ENCODE results near the gene TAAR2.

DNA sequence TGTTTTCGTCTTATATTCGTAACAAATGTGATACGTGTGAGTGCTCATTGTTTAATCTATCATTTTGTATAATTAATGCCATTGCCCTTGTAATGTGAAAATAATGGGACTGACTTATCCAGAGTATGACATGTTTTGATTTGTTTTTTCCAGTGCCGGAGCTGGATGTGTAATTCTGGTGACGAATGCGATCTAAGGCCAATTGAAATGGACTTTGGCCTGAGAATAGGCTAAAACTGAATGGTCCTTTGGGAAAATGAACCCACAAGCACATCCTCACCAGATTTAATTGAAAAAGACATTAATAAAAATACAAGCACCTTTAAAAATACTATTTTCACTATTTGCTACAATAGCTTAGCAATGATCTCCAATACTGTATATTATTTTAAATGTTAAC is 27.9 kb downstream of the TAAR2 start:
- TF ChIP-seq, protein P1, sequence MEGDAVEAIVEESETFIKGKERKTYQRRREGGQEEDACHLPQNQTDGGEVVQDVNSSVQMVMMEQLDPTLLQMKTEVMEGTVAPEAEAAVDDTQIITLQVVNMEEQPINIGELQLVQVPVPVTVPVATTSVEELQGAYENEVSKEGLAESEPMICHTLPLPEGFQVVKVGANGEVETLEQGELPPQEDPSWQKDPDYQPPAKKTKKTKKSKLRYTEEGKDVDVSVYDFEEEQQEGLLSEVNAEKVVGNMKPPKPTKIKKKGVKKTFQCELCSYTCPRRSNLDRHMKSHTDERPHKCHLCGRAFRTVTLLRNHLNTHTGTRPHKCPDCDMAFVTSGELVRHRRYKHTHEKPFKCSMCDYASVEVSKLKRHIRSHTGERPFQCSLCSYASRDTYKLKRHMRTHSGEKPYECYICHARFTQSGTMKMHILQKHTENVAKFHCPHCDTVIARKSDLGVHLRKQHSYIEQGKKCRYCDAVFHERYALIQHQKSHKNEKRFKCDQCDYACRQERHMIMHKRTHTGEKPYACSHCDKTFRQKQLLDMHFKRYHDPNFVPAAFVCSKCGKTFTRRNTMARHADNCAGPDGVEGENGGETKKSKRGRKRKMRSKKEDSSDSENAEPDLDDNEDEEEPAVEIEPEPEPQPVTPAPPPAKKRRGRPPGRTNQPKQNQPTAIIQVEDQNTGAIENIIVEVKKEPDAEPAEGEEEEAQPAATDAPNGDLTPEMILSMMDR (IDR thresholded peaks at IDR 0.05; ENCODE audit: extremely low read depth in 1 of 2, insufficient read depth in 1 of 2, low read depth in 1 of 2, low read length in 2 of 2): no peak
- TF ChIP-seq POLR2A (IDR thresholded peaks at IDR 0.05; ENCODE audit: low read depth, low read length) (no peak), MYC (IDR thresholded peaks at IDR 0.05; ENCODE audit: low read depth, low read length) (no peak), JUN (IDR thresholded peaks at IDR 0.05; ENCODE audit: borderline replicate concordance, insufficient read depth, insufficient read length, low read depth) (no peak)
- TF ChIP-seq, protein P2, sequence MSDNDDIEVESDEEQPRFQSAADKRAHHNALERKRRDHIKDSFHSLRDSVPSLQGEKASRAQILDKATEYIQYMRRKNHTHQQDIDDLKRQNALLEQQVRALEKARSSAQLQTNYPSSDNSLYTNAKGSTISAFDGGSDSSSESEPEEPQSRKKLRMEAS (IDR thresholded peaks at IDR 0.05; ENCODE audit: insufficient read depth, insufficient read length): no peak
